DMS79 (cell line): ENCODE results near the gene SLCO3A1.

Experiments used
- DNase-seq: peaks from one replicate; lab custom pipeline; 2025; lab: John Stamatoyannopoulos, UW

SLCO3A1 gene

GRCh38 chr15:91966194-91966552 is 112.7 kb downstream of the SLCO3A1 start:
- no peak for DNase-seq

DNA sequence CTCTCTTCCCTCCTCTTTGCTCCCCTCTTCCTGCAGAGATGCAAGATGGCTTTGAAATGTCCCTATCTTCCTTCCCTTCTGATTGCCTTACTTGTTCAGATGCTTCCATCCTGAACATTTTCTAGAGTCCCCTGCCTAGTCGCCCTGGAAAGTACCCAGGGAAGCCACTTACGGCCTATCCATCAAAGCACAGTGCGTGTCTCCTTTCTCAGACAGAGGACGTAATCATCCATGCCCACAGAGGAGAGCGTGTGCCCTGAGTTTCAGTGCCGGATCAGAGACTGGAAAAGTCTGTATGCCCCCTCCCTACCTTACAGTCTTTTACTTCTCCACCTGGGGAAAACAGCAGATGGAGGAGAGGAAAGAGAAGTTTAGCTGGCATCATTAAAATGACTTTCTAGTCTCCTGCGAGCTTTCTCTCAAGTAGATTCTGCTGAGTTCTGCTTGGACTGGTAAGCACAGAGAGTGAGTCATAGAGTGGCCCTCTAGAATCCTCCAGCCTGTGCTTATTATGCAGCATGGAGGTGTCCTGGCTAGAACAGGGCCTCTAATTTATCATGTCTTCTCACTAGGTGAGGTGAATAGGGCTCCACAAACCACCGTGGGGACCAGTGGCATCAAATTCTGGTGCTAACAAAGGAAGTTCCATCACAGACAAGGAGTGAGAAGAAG is 114.6 kb downstream of the SLCO3A1 start:
- no peak for DNase-seq

GRCh38 chr15:91968610-91969009 is 115.1 kb downstream of the SLCO3A1 start:
- DNase-seq = no peak

DNA sequence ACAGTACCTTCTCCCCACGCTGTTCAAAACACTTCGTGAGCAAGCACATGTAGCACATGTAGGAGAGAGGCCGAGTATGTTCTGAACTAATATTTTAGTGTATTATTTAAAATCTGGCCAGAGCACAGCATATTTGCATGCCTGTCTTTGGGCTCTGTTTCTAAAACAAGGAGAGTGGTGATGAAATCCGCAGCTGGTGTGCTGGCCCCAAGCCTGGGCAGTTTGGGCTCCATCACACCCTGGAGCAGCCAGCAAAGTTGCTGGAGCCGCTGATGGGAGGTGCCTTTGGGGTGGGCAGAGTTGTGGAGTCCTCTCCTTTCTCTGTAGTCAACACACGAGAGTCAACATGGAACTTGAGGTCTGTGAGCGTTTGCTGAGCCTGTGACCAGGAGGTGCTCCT is 116.6 kb downstream of the SLCO3A1 start:
- no peak for DNase-seq

DNA sequence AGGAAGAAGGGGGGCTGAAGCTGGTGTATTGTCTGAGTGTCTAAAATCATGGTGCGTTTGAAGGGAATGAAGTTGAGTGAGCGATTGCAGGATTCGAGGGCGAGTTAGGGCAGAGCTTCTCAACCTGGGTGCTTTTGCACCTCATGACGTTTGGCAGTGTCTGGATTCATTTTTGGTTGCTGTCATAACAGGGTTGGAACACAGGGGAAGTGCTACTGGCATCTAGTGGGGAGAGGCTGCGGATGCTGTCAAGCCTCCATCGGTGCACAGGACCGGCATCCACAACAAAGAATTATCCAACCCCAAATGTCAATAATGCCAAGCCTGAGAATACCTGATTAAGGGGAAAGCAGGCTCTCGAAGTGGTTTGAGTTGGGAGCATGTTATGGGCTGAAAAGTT is 120.0 kb downstream of the SLCO3A1 start:
- no peak for DNase-seq

- DNase-seq = no peak
Measured at GRCh38 chr15:91974321-91974720, 120.8 kb downstream of the SLCO3A1 start.

DNA sequence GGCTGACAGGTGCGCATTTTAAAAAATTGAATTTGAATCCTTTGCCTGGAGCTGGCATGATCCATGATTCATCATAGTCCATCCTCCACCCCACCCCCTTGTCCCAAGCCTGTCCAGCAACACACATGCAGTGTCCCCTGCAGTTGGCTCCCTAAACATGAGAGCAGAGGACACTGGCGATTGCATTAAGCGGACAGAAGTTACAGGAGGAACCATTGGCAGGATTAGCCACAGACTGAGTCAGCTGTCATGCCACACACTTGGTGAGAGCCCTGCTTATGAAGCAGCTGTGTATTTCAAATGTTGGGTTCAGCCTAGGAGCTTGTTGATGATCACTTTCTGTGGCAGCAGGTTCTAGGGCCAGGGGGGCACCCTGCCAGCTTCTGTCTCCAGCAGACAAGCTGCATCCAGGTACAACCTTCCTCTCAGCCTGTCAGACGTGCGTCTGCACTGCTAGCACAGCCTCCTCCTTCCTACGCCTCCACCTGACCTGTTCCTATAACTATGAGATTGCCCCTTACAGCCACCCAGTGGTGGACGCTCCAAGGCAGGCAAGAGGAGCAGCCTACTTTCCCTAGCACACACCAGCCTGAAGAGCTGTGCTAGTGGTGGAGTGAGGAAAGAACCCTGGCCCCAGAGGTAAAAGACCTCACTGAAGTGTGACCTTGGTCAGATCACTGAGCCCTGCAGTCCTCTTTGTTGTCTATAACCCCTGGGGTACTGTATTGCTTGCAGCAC is 121.9 kb downstream of the SLCO3A1 start:
- no peak for DNase-seq

GRCh38 chr15:91976966-91977365 is 123.5 kb downstream of the SLCO3A1 start:
- DNase-seq = no peak

DNA sequence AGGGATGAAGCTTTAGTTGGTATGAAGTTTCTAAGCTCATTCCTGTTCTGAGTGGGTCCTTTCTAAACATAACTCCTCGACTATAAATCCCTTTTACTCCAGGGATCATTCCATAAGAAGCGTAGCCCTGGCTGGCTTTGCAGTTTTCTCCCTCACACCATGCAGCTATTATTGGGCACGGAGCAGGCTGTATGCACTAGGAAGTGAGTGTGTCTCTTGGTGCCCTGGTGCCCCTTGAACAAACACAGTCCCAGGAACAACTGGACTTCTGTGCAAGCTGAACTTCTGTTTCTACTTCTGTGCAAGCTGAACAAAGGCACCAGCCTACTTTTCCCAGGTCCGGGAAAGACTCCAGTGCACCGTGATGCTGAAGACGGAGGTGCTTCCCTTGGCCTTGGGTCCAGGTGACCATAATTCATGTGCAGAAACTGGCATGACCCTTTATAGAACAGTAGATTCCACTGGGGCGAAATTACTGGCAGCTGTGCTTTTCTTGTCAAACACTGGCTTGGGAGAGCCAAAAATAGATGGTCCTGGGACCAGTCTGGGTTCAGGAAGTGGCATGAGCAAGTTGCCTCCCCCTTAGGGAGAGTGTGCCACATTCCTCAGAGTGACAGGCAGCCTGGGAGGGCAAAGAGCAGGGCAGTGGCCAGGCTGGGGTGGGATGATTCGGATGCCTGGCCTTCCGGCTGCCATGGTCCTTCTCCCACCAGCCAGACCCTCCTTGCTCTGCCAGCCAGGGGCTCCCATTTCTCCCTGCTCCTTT is 127.2 kb downstream of the SLCO3A1 start:
- DNase-seq = no peak

- DNase-seq = no peak
Measured at GRCh38 chr15:91981821-91982800, 128.6 kb downstream of the SLCO3A1 start.

DNA sequence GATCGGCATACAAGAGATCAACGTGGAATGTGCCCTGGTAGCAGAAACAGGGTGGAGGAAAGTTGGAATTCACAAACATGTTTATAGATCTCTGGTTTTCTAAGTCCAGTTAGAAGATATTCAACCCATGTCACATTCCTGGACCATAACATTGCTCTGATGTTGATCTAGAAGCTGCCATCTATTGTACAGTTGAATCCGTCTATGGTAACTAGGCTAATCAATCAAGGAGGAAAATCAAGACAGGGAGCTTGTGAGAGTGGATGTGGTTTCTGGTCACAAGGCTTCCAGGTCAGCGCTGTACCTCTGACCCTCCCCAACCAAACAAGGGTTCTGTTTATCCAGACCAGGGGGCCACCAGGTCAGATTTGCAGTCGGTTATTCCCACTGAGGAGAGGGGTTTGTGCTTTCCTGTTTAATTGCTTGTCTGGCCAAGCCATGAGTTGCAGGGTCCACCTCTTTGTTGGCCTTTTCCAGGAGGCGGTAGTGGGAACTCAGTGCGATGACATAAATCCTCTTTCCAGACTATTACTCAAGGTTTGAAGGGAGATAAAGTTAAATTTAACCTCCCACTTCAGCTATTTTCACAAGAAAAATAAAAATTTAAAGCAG is 130.3 kb downstream of the SLCO3A1 start:
- no peak for DNase-seq

GRCh38 chr15:91985297-91985696 is 131.8 kb downstream of the SLCO3A1 start:
- no peak for DNase-seq

DNA sequence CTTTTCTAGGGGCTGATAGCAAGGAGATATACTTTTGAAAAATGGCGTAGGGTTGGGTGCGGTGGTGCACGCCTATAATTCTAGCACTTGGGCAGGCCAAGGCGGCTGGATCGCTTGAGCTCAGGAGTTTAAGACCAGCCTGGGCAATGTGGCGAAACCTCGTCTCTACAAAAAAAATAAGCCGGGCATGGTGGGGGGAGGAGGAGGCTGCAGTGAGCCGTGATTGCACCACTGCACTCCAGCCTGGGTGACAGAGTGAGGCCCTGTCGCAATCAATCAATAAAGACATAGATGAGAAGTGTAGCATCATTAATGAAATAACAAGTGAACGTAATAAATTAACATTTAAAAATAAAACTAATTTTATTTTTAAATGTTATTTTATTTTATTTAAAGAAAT is 134.6 kb downstream of the SLCO3A1 start:
- DNase-seq = no peak

- DNase-seq = no peak
Measured at GRCh38 chr15:91988655-91989054, 135.1 kb downstream of the SLCO3A1 start.

DNA sequence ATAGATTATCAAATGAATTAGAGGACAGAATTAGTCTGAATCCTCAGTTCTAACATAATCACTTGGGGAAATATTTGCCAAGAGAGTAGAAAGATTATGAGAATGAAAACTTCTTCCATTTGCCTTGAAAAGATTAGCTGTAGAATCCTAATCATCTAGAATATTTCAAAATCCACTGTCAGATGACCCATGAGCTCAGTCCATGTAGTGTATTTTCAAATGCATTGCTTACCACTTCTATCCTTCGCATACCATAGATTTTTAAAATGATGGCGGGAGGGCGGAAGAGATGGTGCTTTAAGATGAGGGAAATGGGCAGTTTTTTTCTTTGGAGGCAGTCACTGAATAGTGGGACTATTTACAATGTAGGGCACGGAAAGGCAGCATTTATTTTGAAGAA is 136.3 kb downstream of the SLCO3A1 start:
- no peak for DNase-seq

GRCh38 chr15:91992945-91993344 is 139.4 kb downstream of the SLCO3A1 start:
- DNase-seq = no peak

DNA sequence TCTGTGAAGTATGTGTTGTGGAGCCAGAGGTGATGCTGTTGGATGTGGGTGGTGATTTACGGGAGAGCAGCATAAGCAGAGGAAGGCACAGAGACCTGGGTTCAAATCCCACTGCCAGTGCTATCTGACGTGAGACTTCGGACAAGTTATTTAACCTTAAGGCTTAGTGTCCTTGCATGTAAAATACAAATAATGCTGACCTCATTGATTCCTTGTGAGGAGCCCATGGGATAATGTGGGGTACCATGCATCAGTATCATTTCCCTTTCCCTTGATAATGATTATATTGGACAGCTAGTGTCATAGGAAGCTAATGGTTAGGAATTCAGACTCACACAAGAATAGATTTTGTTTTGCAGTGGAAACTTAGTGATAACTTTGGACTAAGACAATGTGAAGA is 141.6 kb downstream of the SLCO3A1 start:
- no peak for DNase-seq

DNA sequence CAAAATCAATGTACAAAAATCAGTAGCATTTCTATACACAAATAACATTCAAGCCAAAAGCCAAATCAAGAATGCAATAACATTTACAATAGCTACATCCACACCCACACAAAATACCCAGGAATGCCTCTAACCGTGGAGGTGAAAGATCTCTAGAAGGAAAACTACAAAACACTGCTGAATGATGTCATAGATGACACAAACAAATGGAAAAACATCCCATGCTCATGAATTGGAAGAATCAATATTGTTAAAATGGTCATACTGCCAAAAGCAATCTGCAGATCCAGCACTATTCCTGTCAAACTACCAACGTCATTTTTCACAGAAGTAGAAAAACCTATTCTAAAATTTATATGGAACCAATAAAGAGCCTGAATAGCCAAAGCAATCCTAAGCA is 143.7 kb downstream of the SLCO3A1 start:
- no peak for DNase-seq

DNA sequence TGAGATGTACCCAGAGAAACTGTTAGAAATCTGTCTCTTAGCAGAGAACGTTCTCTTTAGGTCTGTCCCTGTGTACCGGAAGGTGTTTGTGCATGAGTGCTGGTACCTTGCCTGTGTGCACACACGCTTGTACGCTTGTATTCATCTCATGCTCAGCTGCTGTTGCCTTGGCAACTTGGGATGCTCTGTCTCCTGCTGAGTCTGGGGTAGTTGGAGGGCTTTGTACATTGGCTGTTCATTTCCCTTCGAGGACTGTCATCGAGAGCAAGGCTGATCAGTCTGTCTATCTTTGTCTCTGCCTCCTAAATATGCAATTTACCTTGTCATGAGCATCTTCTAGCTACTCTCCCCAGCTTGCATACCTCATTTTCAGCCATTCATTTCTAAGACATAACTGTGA is 147.2 kb downstream of the SLCO3A1 start:
- DNase-seq = peak; percentile 18

- DNase-seq = peak; percentile 68
Measured at GRCh38 chr15:92001307-92001706, 147.8 kb downstream of the SLCO3A1 start.

GRCh38 chr15:92002666-92003065 is 149.2 kb downstream of the SLCO3A1 start:
- no peak for DNase-seq
